HUES6 (cell line): Measurements from ENCODE around the gene EEFSEC.

Experiments used
- H3K27ac ChIP-seq: 2 replicates; pipeline ENCODE4 v1.7.0; 2013; ENCODE audit warnings: low read depth, mild to moderate bottlenecking, low read length, inconsistent platforms
- H3K27me3 ChIP-seq: 2 replicates; pipeline ENCODE4 v1.6.1; 2013; ENCODE audit warnings: low read length; ENCODE audit not compliant: control insufficient read depth, insufficient read depth
- H3K36me3 ChIP-seq: 2 replicates; pipeline ENCODE4 v1.6.1; 2013; ENCODE audit warnings: low read length; ENCODE audit not compliant: control insufficient read depth, insufficient read depth
- H3K4me1 ChIP-seq: 2 replicates; pipeline ENCODE4 v1.6.1; 2013; ENCODE audit warnings: low read length; ENCODE audit not compliant: control insufficient read depth, insufficient read depth
- H3K4me3 ChIP-seq: 2 replicates; pipeline ENCODE4 v1.5.1; 2013; ENCODE audit warnings: low read depth, low read length
- H3K9ac ChIP-seq: one replicate; pipeline ENCODE4 v1.6.1; 2013; ENCODE audit warnings: mild to moderate bottlenecking, low read length
- H3K9me3 ChIP-seq: 2 replicates; pipeline ENCODE4 v1.6.1; 2013; ENCODE audit warnings: low read depth, low read length; ENCODE audit not compliant: control insufficient read depth, insufficient read depth

EEFSEC gene

GRCh38 chr3:128351546-128351945 lies 198.3 kb downstream of the EEFSEC start:
- Histone ChIP-seq H3K27ac (no peak overlapping the region), H3K36me3 (no peaks in the 10 kb centered on the region)

GRCh38 chr3:128352326-128352725 lies 199.0 kb downstream of the EEFSEC start:
- no peak overlapping the region for H3K4me3 ChIP-seq
- H3K4me1 ChIP-seq, result peaks cover 12% of the 10 kb centered on the region
- no peaks in the 10 kb centered on the region for H3K9me3 ChIP-seq
- H3K9ac ChIP-seq, result no peak overlapping the region
- H3K27me3 ChIP-seq, result no peaks in the 10 kb centered on the region
- H3K36me3 ChIP-seq, result no peaks in the 10 kb centered on the region
- no peak overlapping the region for H3K27ac ChIP-seq

More at GRCh38 chr3:128351546-128351945, 198.3 kb downstream of the EEFSEC start:
- Histone ChIP-seq H3K4me3 (no peak overlapping the region), H3K27me3 (no peaks in the 10 kb centered on the region), H3K9ac (no peak overlapping the region), H3K4me1 (peaks cover 12% of the 10 kb centered on the region), H3K9me3 (no peaks in the 10 kb centered on the region)

DNA sequence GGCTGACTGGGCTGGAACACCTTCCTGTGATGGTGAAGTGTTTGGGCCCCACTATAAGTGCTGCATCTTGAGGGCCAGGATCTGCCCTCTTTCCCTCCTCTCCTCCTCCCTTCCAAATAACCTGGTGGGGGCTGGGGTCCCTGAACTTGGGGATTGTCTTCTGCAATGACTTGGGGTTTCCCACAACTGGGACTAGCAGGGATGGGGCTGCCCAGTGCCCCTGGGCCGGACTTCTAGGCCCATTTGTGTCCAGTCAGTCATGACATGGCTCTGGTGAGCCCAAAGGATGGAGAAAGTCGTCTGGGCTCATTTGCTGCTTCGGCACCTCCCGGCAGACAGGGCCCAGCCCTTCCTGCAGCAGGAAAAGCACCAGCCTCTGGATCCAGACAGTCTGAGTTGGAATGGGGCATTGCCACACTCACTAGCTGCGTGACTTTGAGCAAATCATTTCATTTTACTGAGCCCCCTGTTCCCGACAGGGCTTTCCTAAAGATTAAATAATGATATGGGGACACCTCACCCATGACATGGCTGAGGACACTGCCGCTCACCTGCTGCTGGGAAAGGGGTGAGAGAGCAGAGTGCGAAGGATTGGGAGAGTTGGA lies 200.2 kb downstream of the EEFSEC start:
- no peaks in the 10 kb centered on the region for H3K9me3 ChIP-seq
- no peaks in the 10 kb centered on the region for H3K27me3 ChIP-seq
- no peak overlapping the region for H3K27ac ChIP-seq
- H3K9ac ChIP-seq, result no peak overlapping the region
- peaks cover 11% of the 10 kb centered on the region for H3K4me1 ChIP-seq
- H3K4me3 ChIP-seq, result no peak overlapping the region
- no peaks in the 10 kb centered on the region; the same call in 1 of the 2 replicates for H3K36me3 ChIP-seq

GRCh38 chr3:128353991-128354687 lies 200.9 kb downstream of the EEFSEC start:
- Histone ChIP-seq H3K9me3 (no peaks in the 10 kb centered on the region), H3K27ac (no peak overlapping the region), H3K27me3 (no peaks in the 10 kb centered on the region), H3K9ac (no peak overlapping the region), H3K4me3 (no peak overlapping the region), H3K36me3 (no peaks in the 10 kb centered on the region; the same call in 1 of the 2 replicates), H3K4me1 (peaks cover 4% of the 10 kb centered on the region; the same call in 1 of the 2 replicates)

DNA sequence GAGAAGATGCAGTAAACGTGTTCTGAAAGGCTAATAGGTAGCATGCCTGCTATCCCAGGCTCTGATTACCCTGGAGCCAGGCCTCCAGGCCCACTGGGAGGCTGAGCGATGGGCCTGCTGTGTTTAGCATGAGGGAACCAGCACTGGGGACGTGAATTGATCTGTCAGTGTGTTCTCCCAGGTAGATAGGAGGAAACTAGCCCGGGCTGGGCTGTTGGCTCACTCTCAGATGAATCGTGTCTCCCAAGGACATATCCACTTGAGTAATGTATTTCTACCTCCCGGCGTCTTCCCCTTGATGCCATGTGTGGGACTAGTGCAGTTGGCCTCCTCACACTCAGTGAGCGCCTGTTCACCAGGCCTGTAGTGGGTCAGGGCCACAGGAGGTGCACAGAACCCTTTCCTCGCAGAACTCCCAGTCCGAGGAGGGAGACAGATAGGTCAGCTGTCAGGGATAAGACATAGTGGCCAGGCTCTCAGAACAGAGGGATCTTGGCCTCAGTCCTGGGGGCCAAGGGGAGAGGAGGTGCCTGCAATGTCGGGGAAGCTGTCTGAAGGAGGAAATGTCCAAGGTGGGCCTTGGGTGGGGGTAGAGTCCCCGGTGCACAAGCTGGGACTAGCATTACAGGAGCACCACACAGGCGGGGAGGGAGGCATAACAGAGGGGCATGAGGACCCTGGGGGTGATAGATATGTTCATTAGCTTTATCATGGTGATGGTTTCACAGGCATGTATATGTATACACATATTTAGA lies 201.7 kb downstream of the EEFSEC start:
- H3K27me3 ChIP-seq, result no peaks in the 10 kb centered on the region

DNA sequence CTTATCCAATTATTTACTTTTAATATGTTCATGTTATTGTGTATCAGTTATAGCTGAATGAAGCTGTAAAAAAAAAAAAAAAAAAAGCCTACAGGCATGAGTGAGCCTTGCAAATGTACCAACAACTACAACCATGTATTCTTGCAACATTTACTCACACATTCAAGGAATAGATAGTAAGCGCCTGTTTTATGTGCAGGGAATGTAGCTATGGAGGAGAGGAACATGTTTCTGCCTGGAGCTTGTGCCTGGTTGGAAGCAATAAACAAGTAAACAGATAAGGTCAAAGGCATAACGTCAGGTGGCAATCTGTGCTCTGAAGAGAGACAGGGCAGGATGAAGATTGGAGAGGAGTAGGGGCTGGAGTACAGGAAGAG lies 202.2 kb downstream of the EEFSEC start:
- H3K9me3 ChIP-seq, result no peaks in the 10 kb centered on the region
- H3K4me3 ChIP-seq, result no peak overlapping the region
- no peak overlapping the region for H3K27ac ChIP-seq
- no peaks in the 10 kb centered on the region for H3K4me1 ChIP-seq
- H3K36me3 ChIP-seq, result no peaks in the 10 kb centered on the region; the same call in 1 of the 2 replicates
- H3K9ac ChIP-seq, result no peak overlapping the region
- H3K27me3 ChIP-seq, result no peaks in the 10 kb centered on the region

More for the DNA sequence above, 201.7 kb downstream of the EEFSEC start:
- H3K9ac ChIP-seq, result no peak overlapping the region
- no peaks in the 10 kb centered on the region; the same call in 1 of the 2 replicates for H3K36me3 ChIP-seq
- H3K27ac ChIP-seq, result no peak overlapping the region
- H3K4me1 ChIP-seq, result no peaks in the 10 kb centered on the region
- no peak overlapping the region for H3K4me3 ChIP-seq
- no peaks in the 10 kb centered on the region for H3K9me3 ChIP-seq

GRCh38 chr3:128356822-128357221 lies 203.5 kb downstream of the EEFSEC start:
- Histone ChIP-seq H3K9me3 (no peaks in the 10 kb centered on the region), H3K4me1 (no peaks in the 10 kb centered on the region), H3K36me3 (no peaks in the 10 kb centered on the region; the same call in 1 of the 2 replicates), H3K4me3 (no peak overlapping the region), H3K9ac (no peak overlapping the region), H3K27ac (no peak overlapping the region), H3K27me3 (no peaks in the 10 kb centered on the region)

DNA sequence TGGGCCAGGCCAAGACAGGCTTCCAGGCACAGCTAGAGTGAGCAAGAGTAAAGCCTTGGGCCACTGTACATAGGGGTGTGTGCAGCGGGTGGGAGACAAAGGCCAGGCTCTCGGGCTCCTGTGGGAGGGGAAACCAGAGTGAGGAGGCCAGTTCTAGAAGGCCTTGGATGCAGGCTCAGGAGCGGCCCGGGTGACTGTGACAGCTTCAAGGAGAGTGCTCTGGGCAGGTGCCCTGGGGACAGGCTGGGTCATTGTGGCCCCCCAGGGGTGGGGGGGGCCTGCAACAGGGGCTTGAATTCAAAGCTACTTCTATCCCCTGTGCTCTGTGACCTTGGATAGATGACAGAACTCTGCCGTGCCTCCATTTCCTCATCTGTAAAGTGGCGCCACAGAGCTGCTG lies 204.3 kb downstream of the EEFSEC start:
- no peak overlapping the region for H3K4me3 ChIP-seq
- H3K9me3 ChIP-seq, result no peaks in the 10 kb centered on the region
- no peak overlapping the region for H3K27ac ChIP-seq
- no peaks in the 10 kb centered on the region for H3K27me3 ChIP-seq
- no peak overlapping the region for H3K9ac ChIP-seq
- H3K4me1 ChIP-seq, result no peaks in the 10 kb centered on the region
- no peaks in the 10 kb centered on the region; the same call in 1 of the 2 replicates for H3K36me3 ChIP-seq

DNA sequence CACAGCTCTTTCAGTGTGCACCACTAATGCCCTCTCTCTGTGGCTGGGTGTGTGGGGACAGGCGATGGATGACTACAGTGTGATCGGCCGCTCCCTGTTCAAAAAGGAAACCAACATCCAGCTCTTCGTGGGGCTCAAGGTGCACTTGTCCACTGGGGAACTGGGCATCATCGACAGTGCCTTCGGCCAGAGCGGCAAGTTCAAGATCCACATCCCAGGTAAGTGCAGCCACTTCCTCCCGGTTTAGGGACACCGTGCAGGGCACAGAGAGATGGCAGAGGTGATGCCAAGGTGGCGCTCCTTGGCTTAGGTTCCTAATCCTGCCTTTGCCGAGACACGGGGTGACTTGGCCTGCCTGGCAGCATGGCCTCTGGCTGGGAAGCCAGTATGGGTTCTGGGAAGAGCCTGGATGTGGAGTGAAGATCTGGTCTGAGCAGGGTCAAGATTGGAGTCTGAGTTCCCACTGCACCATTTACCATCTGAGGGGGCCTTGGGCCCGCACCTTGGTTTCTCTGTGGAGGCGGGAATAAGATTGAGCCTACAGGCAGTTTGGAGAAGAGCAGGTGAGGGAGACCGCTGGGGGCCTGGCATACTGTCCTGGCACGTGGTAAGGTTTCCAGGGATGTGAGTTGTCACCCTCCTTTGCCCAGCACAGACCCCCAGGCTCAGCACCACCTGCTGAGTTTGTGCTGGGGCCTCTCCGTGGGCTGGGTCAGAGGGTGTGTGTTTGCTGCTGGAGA lies 205.0 kb downstream of the EEFSEC start:
- H3K4me3 ChIP-seq, result no peak overlapping the region
- no peak overlapping the region for H3K27ac ChIP-seq
- H3K27me3 ChIP-seq, result no peaks in the 10 kb centered on the region
- H3K9ac ChIP-seq, result no peak overlapping the region
- H3K36me3 ChIP-seq, result no peaks in the 10 kb centered on the region; the same call in 1 of the 2 replicates
- no peaks in the 10 kb centered on the region for H3K4me1 ChIP-seq
- no peaks in the 10 kb centered on the region for H3K9me3 ChIP-seq

GRCh38 chr3:128359060-128359664 lies 205.9 kb downstream of the EEFSEC start:
- no peak overlapping the region for H3K27ac ChIP-seq

More at GRCh38 chr3:128359060-128359664, 205.9 kb downstream of the EEFSEC start:
- Histone ChIP-seq H3K27me3 (no peaks in the 10 kb centered on the region), H3K4me1 (no peaks in the 10 kb centered on the region), H3K4me3 (no peak overlapping the region), H3K36me3 (no peaks in the 10 kb centered on the region; the same call in 1 of the 2 replicates), H3K9me3 (no peaks in the 10 kb centered on the region), H3K9ac (no peak overlapping the region)
